Kidney (tissue), 14 donors: ENCODE data around the gene SLC25A21. TPM values are rescaled to one million over a fixed set of nuclear protein-coding genes. Genes with fewer than 3 reads are reported as not detected.

ENCODE experiments used
- DNase-seq, 5 donors: peaks; one replicate each; pipeline ENCODE4 v3.0.0-alpha.2; 2013 to 2020
- FAIRE-seq: peaks from 2 replicates; lab custom pipeline; 2012; peaks lifted over from hg19 to GRCh38; lab: Jason Lieb, UNC
- H3K27ac ChIP-seq, 2 donors: one replicate each; pipeline ENCODE4 v1.7.0; 2013; ENCODE audit warnings: low read depth in 2 of 2, low read length in 2 of 2, inconsistent platforms in 1 of 2
- H3K27me3 ChIP-seq: one replicate; pipeline ENCODE4 v1.7.1; 2013; ENCODE audit warnings: low read length, inconsistent platforms; ENCODE audit not compliant: control insufficient read depth, insufficient read depth
- H3K36me3 ChIP-seq, 3 donors: one replicate each; pipeline versions ENCODE4 v1.7.0 to v1.7.1; 2013; ENCODE audit warnings: low read length in 3 of 3, control low read depth in 1 of 3, inconsistent platforms in 1 of 3; ENCODE audit not compliant: insufficient read depth in 3 of 3, control insufficient read depth in 2 of 3
- H3K4me1 ChIP-seq, 3 donors: one replicate each; pipeline versions ENCODE4 v1.7.0 to v1.7.1; 2013; ENCODE audit warnings: low read length in 3 of 3, inconsistent platforms in 1 of 3, low read depth in 1 of 3; ENCODE audit not compliant: control insufficient read depth in 2 of 3, insufficient read depth in 2 of 3
- H3K4me3 ChIP-seq, 3 donors: one replicate each; pipeline versions ENCODE4 v1.7.0 to v1.8.1; 2013; ENCODE audit warnings: low read length in 3 of 3, control low read depth in 1 of 3, inconsistent platforms in 1 of 3
- H3K9ac ChIP-seq, 3 donors: one replicate each; pipeline versions ENCODE4 v1.7.0 to v1.7.1; 2013; ENCODE audit warnings: low read length in 3 of 3, control low read depth in 1 of 3, inconsistent platforms in 1 of 3
- H3K9me3 ChIP-seq, 3 donors: one replicate each; pipeline versions ENCODE4 v1.7.0 to v1.7.1; 2013; ENCODE audit warnings: low read length in 3 of 3, control low read depth in 1 of 3, inconsistent platforms in 1 of 3; ENCODE audit not compliant: control insufficient read depth in 2 of 3, insufficient read depth in 1 of 3
- CTCF ChIP-seq: IDR thresholded peaks from 3 replicates; pipeline ENCODE4 v1.5.1; 2012; ENCODE audit warnings: mild to moderate bottlenecking, moderate library complexity, borderline replicate concordance; ENCODE audit not compliant: insufficient read depth; ENCODE audit errors: extremely low read depth
- intact Hi-C: fragments of 100-400 bp; cut with DNase I; formaldehyde crosslinking; loops from one replicate; pipeline ENCODE4 v1.11.1; 2022
- polyA plus RNA-seq: library from polyadenylated mRNA; stranded (reverse); fragments of 350-450 nt; fragmentation: Illumina TruSeq; extraction: RNeasy Lipid Tissue Mini Kit (QIAGEN cat#74804); gene quantifications from one replicate; pipeline ENCODE4 v1.2.3, GENCODE V29; 2014; ENCODE audit warnings: low read depth, low replicate concordance; ENCODE audit not compliant: insufficient read depth
- total RNA-seq: library from RNA; stranded (reverse); fragmentation: NEBNext Ultra II Directional; extraction: Animal tissue kit (Norgen Biotek cat#: 25700); gene quantifications from one replicate; pipeline ENCODE4 v1.2.1, GENCODE V29; 2021
- donor health status: control.
- donor health status: control.
- donor health status: control.
- donor health status: control.
- donor health status: control.
- donor health status: DM: yes; HTN: yes; CAD: no.
- donor health status: Normal renal cell carcinoma (clear cell type).

The SLC25A21 gene
- total and polyA plus RNA-seq, 2 donors from 2014 or later = 1.3 to 1.4 TPM

- H3K4me1 ChIP-seq = no peaks in the 10 kb centered on the region
- intact Hi-C loops = no loop called here
- H3K36me3 ChIP-seq = no peaks in the 10 kb centered on the region
- H3K9me3 ChIP-seq = no peaks in the 10 kb centered on the region
- H3K9ac ChIP-seq = no peak overlapping the region
- no peak for TF ChIP-seq CTCF
- H3K27me3 ChIP-seq = no peaks in the 10 kb centered on the region
- H3K4me3 ChIP-seq = no peak overlapping the region
- H3K27ac ChIP-seq = no peak overlapping the region
- DNase-seq (no peak), FAIRE-seq (no peak)
Observed at GRCh38 chr14:36946872-36947271, 225.5 kb downstream of the SLC25A21 start.

- no peak for FAIRE-seq
- no peak overlapping the region for H3K27ac ChIP-seq
- no peaks in the 10 kb centered on the region for H3K4me1 ChIP-seq
- intact Hi-C loops = no loop called here
- no peaks in the 10 kb centered on the region for H3K9me3 ChIP-seq
- H3K9ac ChIP-seq = no peak overlapping the region
- no peak for DNase-seq
- no peaks in the 10 kb centered on the region for H3K36me3 ChIP-seq
- no peak overlapping the region for H3K4me3 ChIP-seq
- no peak for TF ChIP-seq CTCF
- no peaks in the 10 kb centered on the region for H3K27me3 ChIP-seq
Observed at GRCh38 chr14:36944307-36945010, 227.9 kb downstream of the SLC25A21 start.

- intact Hi-C loops = no loop called here
- TF ChIP-seq CTCF = no peak
- DNase-seq (no peak), FAIRE-seq (no peak)
- Histone ChIP-seq H3K9me3 (no peaks in the 10 kb centered on the region), H3K27ac (no peak overlapping the region), H3K36me3 (no peaks in the 10 kb centered on the region), H3K27me3 (no peaks in the 10 kb centered on the region), H3K4me3 (no peak overlapping the region), H3K4me1 (no peaks in the 10 kb centered on the region), H3K9ac (no peak overlapping the region)
Observed at GRCh38 chr14:36942522-36943245, 229.7 kb downstream of the SLC25A21 start.
